GM18499 (cell line): Measurements from ENCODE around the gene MPRIP.

Experiments
- ATAC-seq: cut with Tn5 transposase; IDR thresholded peaks from one replicate; pipeline ENCODE4 v1.9.1; 2021; ENCODE audit warnings: moderate number of reproducible peaks; ENCODE audit not compliant: insufficient read depth, unreplicated experiment

MPRIP gene

GRCh38 chr17:17063546-17064122 is 21.4 kb downstream of the MPRIP start:
- no peak for ATAC-seq

GRCh38 chr17:17064322-17064721 is 22.1 kb downstream of the MPRIP start:
- no peak for ATAC-seq

GRCh38 chr17:17066021-17066420 is 23.8 kb downstream of the MPRIP start:
- no peak for ATAC-seq

GRCh38 chr17:17067257-17067656 is 25.0 kb downstream of the MPRIP start:
- ATAC-seq = no peak

- ATAC-seq = no peak
These were observed 27.6 kb downstream of the MPRIP start for GRCh38 chr17:17069849-17070248.

- no peak for ATAC-seq
These were observed 28.7 kb downstream of the MPRIP start for GRCh38 chr17:17070931-17071330.

- ATAC-seq = no peak
These were observed 29.5 kb downstream of the MPRIP start for GRCh38 chr17:17071531-17072360.

GRCh38 chr17:17072546-17072945 is 30.3 kb downstream of the MPRIP start:
- ATAC-seq = no peak

GRCh38 chr17:17073030-17073564 is 30.8 kb downstream of the MPRIP start:
- ATAC-seq = no peak

- ATAC-seq = no peak
These were observed 31.5 kb downstream of the MPRIP start for GRCh38 chr17:17073581-17074403.

- ATAC-seq = no peak
These were observed 33.0 kb downstream of the MPRIP start for GRCh38 chr17:17075125-17075781.

GRCh38 chr17:17076066-17076465 is 33.8 kb downstream of the MPRIP start:
- ATAC-seq = no peak

GRCh38 chr17:17077101-17077500 is 34.8 kb downstream of the MPRIP start:
- no peak for ATAC-seq

- ATAC-seq = no peak
These were observed 35.8 kb downstream of the MPRIP start for GRCh38 chr17:17077861-17078732.

- ATAC-seq = no peak
These were observed 36.6 kb downstream of the MPRIP start for GRCh38 chr17:17078832-17079231.

- ATAC-seq = no peak
These were observed 37.1 kb downstream of the MPRIP start for GRCh38 chr17:17079336-17079735.

GRCh38 chr17:17079761-17080160 is 37.5 kb downstream of the MPRIP start:
- ATAC-seq = no peak

- ATAC-seq = no peak
These were observed 37.9 kb downstream of the MPRIP start for GRCh38 chr17:17080181-17080631.

GRCh38 chr17:17080781-17081180 is 38.5 kb downstream of the MPRIP start:
- no peak for ATAC-seq
